ENCODE measurements around the gene RNPS1.
"Not testable (repeated sequence)": the region's sequence is repeated elsewhere in the genome, so short reads cannot be mapped to it uniquely, and the experiment has no call there.

DNA sequence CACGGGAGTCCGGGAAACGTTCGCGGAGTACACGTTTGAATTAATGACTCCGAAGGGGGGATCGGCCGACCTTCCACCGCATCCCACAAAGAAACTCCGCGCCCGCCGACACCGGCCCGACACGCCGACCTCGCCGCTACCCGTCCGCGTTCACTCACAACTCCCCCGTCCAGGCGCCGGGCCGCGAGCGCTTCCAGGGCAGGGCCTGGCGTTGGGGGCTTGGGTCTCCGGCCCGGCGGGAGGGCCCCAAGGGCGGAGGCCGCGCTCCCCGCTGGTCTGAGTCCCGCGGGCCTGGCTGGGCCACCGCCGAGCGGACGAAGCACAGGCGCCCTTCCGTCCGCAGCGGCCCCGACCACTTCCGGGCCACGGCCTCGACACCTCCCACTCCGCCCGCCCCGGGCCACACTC lies 417 bp downstream of the RNPS1 start:
- TF ChIP-seq POLR2A (IDR thresholded peaks at IDR 0.05) = not testable (repeated sequence)
- TF ChIP-seq, protein P1, sequence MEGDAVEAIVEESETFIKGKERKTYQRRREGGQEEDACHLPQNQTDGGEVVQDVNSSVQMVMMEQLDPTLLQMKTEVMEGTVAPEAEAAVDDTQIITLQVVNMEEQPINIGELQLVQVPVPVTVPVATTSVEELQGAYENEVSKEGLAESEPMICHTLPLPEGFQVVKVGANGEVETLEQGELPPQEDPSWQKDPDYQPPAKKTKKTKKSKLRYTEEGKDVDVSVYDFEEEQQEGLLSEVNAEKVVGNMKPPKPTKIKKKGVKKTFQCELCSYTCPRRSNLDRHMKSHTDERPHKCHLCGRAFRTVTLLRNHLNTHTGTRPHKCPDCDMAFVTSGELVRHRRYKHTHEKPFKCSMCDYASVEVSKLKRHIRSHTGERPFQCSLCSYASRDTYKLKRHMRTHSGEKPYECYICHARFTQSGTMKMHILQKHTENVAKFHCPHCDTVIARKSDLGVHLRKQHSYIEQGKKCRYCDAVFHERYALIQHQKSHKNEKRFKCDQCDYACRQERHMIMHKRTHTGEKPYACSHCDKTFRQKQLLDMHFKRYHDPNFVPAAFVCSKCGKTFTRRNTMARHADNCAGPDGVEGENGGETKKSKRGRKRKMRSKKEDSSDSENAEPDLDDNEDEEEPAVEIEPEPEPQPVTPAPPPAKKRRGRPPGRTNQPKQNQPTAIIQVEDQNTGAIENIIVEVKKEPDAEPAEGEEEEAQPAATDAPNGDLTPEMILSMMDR (IDR thresholded peaks at IDR 0.05) = not testable (repeated sequence)

Data from adrenal gland (tissue), 5 donors.